ES-I3 (cell line): ENCODE data around the gene PRTFDC1.
"Not testable (repeated sequence)": the region's sequence is repeated elsewhere in the genome, so short reads cannot be mapped to it uniquely, and the experiment has no call there.

Experiments
- H3K36me3 ChIP-seq: 2 replicates; pipeline ENCODE4 v1.6.1; 2013; ENCODE audit warnings: mild to moderate bottlenecking, low read length, control low read depth, moderate library complexity; ENCODE audit not compliant: insufficient read depth
- H3K4me1 ChIP-seq: 2 replicates; pipeline ENCODE4 v1.6.1; 2013; ENCODE audit warnings: mild to moderate bottlenecking, control low read depth, low read length; ENCODE audit not compliant: insufficient read depth
- H3K9ac ChIP-seq: 2 replicates; pipeline ENCODE4 v1.6.1; 2013; ENCODE audit warnings: low read depth, mild to moderate bottlenecking, low read length, moderate library complexity
- H3K9me3 ChIP-seq: 2 replicates; pipeline ENCODE4 v1.6.1; 2013; ENCODE audit warnings: mild to moderate bottlenecking, low read length, moderate library complexity; ENCODE audit not compliant: control insufficient read depth, insufficient read depth

Gene PRTFDC1

GRCh38 chr10:24979685-24980084 is 27.3 kb upstream of the PRTFDC1 start:
- Histone ChIP-seq H3K9ac (no peak overlapping the region), H3K9me3 (no peaks in the 10 kb centered on the region), H3K36me3 (no peaks in the 10 kb centered on the region), H3K4me1 (no peaks in the 10 kb centered on the region)

- Histone ChIP-seq H3K36me3 (no peaks in the 10 kb centered on the region), H3K9ac (no peak overlapping the region), H3K4me1 (no peaks in the 10 kb centered on the region), H3K9me3 (no peaks in the 10 kb centered on the region)
These were observed 22.6 kb upstream of the PRTFDC1 start for GRCh38 chr10:24974976-24975375.

- Histone ChIP-seq H3K36me3 (no peaks in the 10 kb centered on the region), H3K4me1 (no peaks in the 10 kb centered on the region), H3K9ac (no peak overlapping the region), H3K9me3 (no peaks in the 10 kb centered on the region)
These were observed 20.8 kb upstream of the PRTFDC1 start for GRCh38 chr10:24973163-24973562.

- H3K36me3 ChIP-seq: no peaks in the 10 kb centered on the region
- H3K9ac ChIP-seq: no peak overlapping the region
- H3K4me1 ChIP-seq: no peaks in the 10 kb centered on the region
- no peaks in the 10 kb centered on the region for H3K9me3 ChIP-seq
These were observed 19.0 kb upstream of the PRTFDC1 start for GRCh38 chr10:24971374-24971773.

GRCh38 chr10:24969841-24970281 is 17.5 kb upstream of the PRTFDC1 start:
- Histone ChIP-seq H3K4me1 (no peaks in the 10 kb centered on the region), H3K9me3 (no peaks in the 10 kb centered on the region), H3K9ac (no peak overlapping the region), H3K36me3 (no peaks in the 10 kb centered on the region)

GRCh38 chr10:24968951-24969350 is 16.5 kb upstream of the PRTFDC1 start:
- H3K9ac ChIP-seq, H3K4me1 ChIP-seq, H3K9me3 ChIP-seq, H3K36me3 ChIP-seq: not testable (repeated sequence)

GRCh38 chr10:24968349-24968748 is 15.9 kb upstream of the PRTFDC1 start:
- no peaks in the 10 kb centered on the region for H3K36me3 ChIP-seq
- no peaks in the 10 kb centered on the region for H3K9me3 ChIP-seq
- no peaks in the 10 kb centered on the region for H3K4me1 ChIP-seq
- no peak overlapping the region for H3K9ac ChIP-seq

GRCh38 chr10:24966962-24967481 is 14.6 kb upstream of the PRTFDC1 start:
- Histone ChIP-seq H3K9me3 (no peaks in the 10 kb centered on the region), H3K36me3 (no peaks in the 10 kb centered on the region), H3K9ac (no peak overlapping the region)

GRCh38 chr10:24965051-24965450 is 12.6 kb upstream of the PRTFDC1 start:
- Histone ChIP-seq H3K9me3 (no peaks in the 10 kb centered on the region), H3K4me1 (no peaks in the 10 kb centered on the region), H3K36me3 (no peaks in the 10 kb centered on the region), H3K9ac (no peak overlapping the region)

More at GRCh38 chr10:24966962-24967481, 14.6 kb upstream of the PRTFDC1 start:
- no peaks in the 10 kb centered on the region for H3K4me1 ChIP-seq

- Histone ChIP-seq H3K4me1 (no peaks in the 10 kb centered on the region; the same call in 1 of the 2 replicates), H3K36me3 (no peaks in the 10 kb centered on the region), H3K9ac (no peak overlapping the region), H3K9me3 (no peaks in the 10 kb centered on the region)
These were observed 11.2 kb upstream of the PRTFDC1 start for GRCh38 chr10:24963521-24964041.

GRCh38 chr10:24962995-24963394 is 10.6 kb upstream of the PRTFDC1 start:
- Histone ChIP-seq H3K9ac (no peak overlapping the region), H3K4me1 (no peaks in the 10 kb centered on the region; the same call in 1 of the 2 replicates), H3K36me3 (no peaks in the 10 kb centered on the region), H3K9me3 (no peaks in the 10 kb centered on the region)

- Histone ChIP-seq H3K9me3 (no peaks in the 10 kb centered on the region), H3K36me3 (no peaks in the 10 kb centered on the region), H3K9ac (no peak overlapping the region), H3K4me1 (no peaks in the 10 kb centered on the region; the same call in 1 of the 2 replicates)
These were observed 9.2 kb upstream of the PRTFDC1 start for GRCh38 chr10:24961582-24961981.

- Histone ChIP-seq H3K4me1 (no peaks in the 10 kb centered on the region; the same call in 1 of the 2 replicates), H3K9ac (no peak overlapping the region), H3K9me3 (no peaks in the 10 kb centered on the region), H3K36me3 (no peaks in the 10 kb centered on the region)
These were observed 7.0 kb upstream of the PRTFDC1 start for GRCh38 chr10:24959382-24959730.

- Histone ChIP-seq H3K9me3 (no peaks in the 10 kb centered on the region), H3K36me3 (no peaks in the 10 kb centered on the region), H3K4me1 (no peaks in the 10 kb centered on the region; the same call in 1 of the 2 replicates), H3K9ac (no peak overlapping the region)
These were observed 6.4 kb upstream of the PRTFDC1 start for GRCh38 chr10:24958721-24959381.

GRCh38 chr10:24958091-24958720 is 5.8 kb upstream of the PRTFDC1 start:
- Histone ChIP-seq H3K36me3 (no peaks in the 10 kb centered on the region), H3K9me3 (no peaks in the 10 kb centered on the region), H3K9ac (no peak overlapping the region), H3K4me1 (no peaks in the 10 kb centered on the region; the same call in 1 of the 2 replicates)
